Fibroblast of skin of back (primary cell): ENCODE measurements around the gene SELENOV.

Experiments used
- DNase-seq: peaks from one replicate; pipeline ENCODE4 v3.0.0-alpha.2; 2013

Gene SELENOV

DNA sequence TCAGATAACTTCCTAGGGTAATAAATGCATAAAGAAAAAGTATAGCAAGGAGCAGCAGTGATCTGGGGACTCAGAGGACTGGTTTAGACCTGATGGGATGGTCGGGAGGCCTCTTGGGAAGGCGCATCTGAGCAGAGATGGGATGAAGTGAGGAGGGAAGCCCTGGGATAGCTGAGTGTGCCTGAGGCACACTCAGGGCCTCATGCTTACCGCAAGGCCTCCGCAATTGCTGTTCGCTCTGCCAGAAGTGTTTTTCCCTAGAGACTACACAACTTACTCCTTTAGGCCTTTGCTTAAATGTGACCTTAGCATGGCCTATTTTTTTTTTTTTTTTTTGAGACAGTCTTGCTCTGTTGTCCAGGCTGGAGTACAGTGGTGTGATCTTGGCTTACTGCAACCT is 20.3 kb upstream of the SELENOV start:
- DNase-seq = no peak

DNA sequence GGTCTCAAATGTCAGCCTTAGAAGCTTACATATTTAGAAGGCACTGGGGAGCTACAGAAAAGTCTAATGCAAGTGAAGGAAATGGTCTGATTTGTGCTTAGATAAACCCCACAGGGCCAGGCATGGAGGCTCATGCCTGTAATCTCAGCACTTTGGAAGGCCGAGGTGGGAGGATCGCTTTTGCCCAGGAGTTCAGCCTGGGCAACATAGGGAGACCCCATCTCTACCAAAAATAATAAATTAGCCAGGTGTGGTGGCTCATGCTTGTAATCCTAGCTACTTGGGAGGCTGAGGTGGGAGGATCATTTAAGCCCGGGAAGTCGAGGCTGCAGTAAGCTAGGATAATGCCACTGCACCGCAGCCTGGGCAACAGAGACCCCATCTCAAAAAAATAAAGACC is 18.9 kb upstream of the SELENOV start:
- no peak for DNase-seq

DNA sequence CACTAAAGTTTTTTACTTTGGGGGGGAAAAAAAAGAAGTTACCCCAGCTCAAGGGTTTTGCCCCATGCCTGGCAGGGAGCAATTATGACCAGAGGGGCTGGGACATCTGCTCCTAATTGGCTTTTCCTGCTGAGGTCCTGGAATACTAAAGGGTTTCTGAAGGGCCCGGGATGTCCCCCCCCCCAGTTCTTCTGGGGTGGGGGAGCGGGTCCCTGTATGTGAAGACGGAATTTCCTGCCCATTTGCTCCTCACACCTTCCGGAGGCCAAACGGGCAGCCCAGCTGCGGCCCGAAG is 17.3 kb upstream of the SELENOV start:
- DNase-seq = no peak

DNA sequence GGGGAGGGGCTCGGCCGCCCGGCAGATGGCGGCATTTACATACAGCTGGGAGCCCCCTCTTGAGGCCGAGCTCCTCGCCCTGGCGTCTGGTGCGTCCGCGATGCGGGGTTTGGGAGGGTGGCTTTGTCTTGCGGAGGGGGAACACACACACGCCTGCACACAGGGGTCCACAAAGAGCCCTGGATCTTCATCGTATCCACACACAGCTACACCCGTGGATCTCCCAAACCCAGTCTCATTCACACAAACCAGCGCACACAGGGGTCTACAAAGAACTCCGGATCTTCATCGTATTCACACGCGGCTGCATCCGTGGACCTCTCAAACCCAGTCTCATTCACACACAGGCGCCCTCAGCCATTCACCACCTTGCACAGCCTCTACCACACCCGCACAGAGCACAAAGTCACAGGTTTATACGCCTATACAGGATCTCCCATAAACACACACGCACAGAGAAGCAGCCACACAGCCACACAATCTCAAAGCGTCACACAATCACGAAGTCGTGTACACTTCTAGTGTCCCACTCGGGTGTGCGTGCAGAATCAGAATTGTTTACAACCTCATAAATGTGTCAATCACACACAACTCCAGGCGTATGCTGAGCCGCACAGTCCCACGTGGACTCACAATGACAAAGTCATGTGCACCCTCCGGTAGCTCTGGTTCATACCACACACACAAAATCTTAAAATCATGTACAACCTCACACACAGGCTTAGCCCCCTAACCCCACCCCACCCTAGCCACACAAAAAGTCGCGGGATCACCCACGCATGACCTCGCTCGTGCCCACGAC is 16.7 kb upstream of the SELENOV start:
- DNase-seq = peak; percentile 41

DNA sequence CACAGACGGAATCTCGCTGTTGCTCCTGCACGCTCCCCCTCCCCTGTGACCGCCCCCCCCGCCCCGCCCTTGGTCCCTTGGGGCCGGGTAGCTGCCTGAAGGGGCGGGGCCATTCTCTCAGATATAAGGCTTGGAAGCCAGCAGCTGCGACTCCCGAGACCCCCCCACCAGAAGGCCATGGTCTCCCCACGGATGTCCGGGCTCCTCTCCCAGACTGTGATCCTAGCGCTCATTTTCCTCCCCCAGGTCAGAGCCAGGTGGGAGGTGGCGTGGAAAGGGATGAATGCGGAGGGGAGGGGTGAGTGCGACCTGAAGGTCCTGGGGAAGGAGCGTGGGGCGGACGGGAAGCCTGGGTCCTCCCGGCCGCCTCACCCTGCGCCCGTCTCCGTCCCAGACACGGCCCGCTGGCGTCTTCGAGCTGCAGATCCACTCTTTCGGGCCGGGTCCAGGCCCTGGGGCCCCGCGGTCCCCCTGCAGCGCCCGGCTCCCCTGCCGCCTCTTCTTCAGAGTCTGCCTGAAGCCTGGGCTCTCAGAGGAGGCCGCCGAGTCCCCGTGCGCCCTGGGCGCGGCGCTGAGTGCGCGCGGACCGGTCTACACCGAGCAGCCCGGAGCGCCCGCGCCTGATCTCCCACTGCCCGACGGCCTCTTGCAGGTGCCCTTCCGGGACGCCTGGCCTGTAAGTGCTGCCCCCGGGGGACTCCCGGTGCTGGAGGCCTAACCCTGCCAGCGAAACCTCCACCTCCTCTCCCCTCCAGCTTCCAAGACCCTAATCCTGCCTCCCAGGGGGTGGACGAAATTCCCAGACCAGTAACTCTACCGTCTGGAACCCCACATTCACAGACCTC is 15.9 kb upstream of the SELENOV start, which contains the start of gene DLL3:
Gene DLL3 (plus strand): TSS at position 150 of the 845 bp plus-strand sequence. CDS start 28 bp downstream, at position 178.
- no peak for DNase-seq

DNA sequence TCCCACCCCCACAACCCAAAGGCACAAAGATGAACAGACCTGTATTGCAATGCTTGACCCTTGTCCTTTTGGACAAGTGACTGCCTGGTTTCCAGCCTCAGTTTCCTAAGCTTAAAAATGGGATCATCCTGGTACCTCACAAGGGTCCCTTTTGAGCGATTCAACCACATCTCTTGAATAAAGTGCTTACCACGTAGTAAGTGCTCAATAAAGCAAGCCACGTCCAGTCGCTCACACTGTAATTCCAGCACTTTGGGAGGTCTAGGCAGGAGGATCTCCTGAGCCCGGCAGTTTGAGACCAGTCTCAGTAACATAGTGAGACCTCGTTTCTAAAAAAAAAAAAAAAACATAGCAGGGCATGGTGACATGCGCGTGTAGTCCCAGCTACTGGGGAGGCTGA is 15.0 kb upstream of the SELENOV start:
- DNase-seq = no peak

DNA sequence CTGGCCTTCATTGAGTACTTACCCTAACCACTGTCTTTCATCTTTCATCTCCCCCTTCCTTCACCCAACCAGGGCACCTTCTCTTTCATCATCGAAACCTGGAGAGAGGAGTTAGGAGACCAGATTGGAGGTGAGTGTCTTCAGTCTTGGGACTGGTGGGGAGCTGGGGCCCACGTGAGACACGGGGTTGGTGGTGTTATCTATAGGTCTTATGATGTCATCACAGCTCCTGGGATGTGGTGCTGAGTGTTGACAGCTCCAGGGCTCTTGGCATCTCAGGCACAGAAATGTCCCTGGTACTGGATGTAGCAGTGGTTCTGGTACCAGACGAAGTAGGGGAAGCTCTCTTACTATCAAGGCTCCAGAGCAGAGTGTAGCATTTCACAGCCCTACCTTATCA is 14.4 kb upstream of the SELENOV start:
- no peak for DNase-seq

DNA sequence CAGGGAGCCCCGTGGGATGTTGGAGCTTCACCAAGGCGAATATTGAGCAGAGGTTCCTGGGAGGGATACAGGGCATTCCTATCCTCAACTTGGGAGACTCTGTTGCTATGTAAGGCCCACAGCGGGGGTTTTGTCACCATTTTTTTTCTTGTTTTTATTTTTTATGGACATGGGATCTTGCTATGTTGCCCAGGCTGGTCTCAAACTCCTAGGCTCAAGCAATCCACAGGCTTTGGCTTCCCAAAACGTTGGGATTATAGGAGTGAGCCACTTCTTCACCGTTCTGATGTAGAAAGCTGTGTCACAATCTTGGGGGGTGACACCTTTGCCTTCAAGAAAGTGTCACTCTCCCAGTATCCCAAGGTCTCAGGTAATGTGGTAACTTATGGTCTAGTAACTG is 13.6 kb upstream of the SELENOV start:
- no peak for DNase-seq

DNA sequence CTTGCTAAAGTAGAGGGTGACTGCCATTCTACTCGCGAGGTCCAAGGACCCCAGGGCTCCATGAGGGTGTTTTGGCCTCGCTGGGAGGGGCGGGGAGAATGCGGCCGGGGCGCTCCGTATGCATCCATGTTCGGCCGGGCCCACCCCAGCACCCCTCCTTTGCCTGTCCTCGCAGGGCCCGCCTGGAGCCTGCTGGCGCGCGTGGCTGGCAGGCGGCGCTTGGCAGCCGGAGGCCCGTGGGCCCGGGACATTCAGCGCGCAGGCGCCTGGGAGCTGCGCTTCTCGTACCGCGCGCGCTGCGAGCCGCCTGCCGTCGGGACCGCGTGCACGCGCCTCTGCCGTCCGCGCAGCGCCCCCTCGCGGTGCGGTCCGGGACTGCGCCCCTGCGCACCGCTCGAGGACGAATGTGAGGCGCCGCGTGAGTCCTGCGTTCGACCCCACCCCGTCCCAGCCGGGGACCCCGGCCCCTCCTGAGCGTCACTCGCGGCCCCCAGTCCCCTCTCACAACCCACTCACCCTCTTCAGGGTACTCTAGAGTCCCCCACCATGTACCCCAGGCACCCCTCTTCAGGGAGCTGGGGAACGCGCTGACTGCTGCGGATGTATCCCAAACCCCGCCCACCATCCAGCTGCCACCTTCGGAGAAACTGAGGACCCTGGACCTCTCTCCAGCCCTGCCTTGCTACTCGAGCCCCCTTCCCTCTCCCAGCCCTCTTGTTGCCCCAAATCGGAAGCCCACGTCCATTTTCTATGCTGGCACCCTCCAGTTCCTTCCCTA is 12.1 kb upstream of the SELENOV start:
- DNase-seq = peak; percentile 77

DNA sequence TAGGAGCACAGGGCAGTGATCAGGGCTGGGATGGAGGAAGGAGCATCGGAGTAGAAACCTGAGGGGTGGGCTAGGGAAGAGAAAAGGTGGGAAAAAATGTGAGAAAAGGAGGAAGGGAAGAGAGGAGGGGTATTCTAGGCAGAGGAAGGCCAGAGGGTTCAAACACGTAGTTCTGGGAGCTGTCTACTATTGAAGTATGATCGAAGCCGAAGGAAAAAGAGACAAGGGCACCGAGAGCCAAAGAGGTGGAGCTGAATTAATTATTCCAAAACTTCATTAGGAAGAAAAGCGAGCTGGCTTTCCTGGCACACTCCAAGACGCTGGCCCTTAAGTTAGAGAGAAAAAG is 8.4 kb upstream of the SELENOV start:
- DNase-seq = no peak

DNA sequence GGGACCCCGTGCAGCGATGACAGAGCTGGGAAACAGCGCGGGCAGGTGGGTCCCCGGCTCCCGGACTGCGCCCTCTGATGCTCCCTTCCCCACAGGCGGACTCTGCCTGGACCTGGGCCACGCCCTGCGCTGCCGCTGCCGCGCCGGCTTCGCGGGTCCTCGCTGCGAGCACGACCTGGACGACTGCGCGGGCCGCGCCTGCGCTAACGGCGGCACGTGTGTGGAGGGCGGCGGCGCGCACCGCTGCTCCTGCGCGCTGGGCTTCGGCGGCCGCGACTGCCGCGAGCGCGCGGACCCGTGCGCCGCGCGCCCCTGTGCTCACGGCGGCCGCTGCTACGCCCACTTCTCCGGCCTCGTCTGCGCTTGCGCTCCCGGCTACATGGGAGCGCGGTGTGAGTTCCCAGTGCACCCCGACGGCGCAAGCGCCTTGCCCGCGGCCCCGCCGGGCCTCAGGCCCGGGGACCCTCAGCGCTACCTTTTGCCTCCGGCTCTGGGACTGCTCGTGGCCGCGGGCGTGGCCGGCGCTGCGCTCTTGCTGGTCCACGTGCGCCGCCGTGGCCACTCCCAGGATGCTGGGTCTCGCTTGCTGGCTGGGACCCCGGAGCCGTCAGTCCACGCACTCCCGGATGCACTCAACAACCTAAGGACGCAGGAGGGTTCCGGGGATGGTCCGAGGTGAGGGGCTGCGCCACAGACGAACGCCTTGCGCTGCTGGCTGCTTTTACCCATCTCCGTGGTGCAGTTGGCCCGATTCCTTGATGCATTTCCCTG is 7.8 kb upstream of the SELENOV start:
- peak; percentile 72 for DNase-seq

DNA sequence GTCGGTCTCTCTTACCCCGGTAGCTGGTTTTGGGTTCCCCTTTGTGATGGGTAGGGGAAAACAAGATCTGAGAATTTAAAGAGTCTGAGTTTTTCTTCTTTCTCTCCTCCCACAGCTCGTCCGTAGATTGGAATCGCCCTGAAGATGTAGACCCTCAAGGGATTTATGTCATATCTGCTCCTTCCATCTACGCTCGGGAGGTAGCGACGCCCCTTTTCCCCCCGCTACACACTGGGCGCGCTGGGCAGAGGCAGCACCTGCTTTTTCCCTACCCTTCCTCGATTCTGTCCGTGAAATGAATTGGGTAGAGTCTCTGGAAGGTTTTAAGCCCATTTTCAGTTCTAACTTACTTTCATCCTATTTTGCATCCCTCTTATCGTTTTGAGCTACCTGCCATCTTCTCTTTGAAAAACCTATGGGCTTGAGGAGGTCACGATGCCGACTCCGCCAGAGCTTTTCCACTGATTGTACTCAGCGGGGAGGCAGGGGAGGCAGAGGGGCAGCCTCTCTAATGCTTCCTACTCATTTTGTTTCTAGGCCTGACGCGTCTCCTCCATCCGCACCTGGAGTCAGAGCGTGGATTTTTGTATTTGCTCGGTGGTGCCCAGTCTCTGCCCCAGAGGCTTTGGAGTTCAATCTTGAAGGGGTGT is 7.1 kb upstream of the SELENOV start:
- DNase-seq = no peak

DNA sequence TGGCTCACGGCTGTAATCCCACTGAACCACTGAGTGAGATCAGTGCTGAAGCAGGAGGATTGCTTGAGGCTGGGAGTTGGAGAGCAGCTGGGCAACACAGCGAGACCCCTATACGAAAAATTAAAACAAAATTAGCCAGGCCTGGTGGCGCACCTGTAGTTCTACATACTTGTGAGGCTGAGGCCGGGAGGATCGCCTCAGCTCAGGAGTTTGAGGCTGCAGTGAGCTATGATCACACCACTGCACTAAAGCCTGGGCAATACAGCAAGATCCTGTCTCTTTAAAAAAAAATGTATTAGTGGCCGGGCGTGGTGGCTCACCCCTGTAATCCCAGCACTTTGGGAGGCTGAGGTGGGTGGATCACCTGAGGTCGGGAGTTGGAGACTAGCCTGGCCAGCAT is 6.3 kb upstream of the SELENOV start:
- no peak for DNase-seq

DNA sequence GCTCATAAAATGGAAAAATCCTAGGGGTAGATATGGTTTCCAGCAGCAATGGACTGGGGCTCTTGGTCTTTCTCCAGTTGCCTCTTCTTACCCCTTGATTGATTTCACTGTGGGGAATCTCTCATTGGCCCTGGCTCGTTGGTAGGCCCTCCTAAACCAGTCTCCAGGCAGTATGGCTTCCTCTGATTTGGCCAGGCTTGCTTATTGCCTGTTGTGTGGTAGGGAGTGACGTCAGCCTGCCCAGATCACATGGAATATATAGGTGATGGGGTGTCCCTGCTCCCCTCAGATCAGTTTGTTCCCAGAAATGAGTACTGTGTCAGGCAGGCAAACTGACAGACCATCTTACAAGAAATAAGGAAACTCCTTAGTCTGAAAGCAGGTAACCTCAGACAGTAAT is 5.7 kb upstream of the SELENOV start:
- no peak for DNase-seq

DNA sequence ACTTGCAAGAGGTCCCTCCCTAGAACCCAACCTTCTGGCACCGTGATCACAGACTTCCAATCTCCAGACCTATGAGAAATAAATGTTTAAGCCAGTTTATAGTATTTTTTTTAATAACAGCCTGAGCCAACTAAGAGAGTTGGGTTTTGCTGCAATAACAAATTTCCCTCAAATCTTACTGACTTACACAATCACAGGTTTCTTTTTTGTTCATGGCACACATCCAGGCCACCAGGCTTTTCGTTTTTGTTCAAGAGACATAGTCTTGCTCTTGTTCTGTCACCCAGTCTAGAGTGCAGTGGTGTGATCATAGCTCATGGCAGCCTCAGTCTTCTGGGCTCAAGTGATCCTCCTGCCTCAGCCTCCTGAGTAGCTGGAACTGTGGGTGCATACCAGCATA is 2.0 kb upstream of the SELENOV start:
- no peak for DNase-seq

DNA sequence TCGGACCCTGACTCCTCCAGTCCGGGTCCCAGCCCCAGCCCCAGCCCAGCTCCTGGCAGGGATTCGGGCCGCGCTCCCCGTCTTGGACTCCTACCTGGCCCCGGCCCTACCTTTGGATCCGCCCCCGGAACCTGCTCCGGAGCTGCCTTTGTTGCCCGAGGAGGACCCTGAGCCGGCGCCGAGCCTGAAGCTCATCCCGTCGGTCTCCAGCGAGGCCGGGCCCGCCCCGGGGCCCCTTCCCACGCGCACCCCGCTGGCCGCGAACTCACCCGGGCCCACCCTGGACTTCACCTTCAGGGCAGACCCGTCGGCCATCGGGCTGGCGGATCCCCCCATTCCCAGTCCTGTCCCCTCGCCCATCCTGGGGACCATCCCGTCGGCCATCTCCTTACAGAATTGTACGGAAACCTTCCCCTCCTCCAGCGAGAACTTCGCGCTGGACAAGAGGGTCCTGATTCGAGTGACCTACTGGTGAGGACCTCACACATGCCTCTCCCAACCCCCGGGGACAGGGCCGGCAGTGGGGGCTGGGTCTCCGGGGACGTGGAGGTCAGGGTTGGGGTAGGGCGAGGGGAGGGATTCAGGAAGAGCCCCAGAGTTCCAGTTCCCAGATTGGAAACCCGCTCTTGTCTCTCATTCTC is 732 bp downstream of the SELENOV start:
- no peak for DNase-seq

DNA sequence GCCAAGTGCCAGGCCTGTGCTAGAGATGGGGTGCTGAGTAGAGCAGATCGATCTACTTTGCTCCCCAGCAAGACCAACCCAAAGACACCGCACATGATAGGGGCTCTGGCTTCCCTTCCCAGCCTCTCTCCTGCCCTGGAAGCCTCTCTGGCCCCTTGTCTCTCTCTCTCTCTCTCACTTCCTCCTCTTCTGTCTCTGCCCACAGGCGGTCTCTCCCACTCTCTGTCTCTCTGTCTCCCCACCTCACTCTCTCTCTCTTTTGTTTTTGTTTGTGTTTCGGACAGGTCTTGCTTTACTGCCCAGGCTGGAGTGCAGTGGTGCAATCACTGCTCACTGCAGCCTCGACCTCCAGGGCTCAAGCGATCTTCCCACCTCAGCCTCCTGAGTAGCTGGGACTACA is 1.3 kb downstream of the SELENOV start:
- DNase-seq = no peak

DNA sequence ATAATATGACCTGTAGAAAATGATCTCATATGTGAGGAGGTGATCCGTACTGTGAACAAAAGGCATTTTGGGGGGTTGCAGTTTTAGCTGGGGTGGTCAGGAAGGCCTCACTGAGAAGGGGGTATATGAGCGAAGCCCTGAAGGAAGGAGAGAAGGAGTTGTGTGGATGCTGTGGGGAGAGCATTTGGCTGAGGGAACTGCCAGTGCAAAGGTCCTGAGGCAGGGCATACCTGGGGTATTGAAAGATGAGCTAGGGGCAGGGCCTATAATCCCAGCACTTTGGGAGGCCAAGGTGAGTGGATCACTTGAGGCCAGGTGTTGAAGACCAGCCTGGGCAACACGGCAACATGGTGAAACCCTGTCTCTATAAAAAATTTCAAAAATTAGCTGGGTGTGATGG is 2.5 kb downstream of the SELENOV start:
- no peak for DNase-seq

DNA sequence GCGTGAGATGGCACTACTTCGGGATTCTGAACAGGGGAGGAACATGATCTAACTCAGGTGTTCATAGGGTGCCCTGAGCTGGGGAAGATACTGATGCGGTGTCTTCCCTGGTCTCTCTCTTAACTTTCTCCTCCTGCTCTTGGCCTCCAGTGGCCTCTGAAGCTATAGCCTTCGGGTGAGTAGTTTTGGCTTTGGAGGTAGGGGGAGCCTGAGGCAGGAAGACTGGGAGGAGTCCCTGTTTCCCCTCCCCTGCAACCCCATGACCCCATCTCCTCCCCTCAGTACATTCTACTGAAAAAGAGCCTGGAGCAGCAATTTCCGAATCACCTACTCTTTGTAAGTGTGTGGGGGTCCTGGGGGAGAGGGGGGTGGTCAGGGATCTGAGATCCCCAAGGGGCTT is 3.5 kb downstream of the SELENOV start:
- DNase-seq = no peak

DNA sequence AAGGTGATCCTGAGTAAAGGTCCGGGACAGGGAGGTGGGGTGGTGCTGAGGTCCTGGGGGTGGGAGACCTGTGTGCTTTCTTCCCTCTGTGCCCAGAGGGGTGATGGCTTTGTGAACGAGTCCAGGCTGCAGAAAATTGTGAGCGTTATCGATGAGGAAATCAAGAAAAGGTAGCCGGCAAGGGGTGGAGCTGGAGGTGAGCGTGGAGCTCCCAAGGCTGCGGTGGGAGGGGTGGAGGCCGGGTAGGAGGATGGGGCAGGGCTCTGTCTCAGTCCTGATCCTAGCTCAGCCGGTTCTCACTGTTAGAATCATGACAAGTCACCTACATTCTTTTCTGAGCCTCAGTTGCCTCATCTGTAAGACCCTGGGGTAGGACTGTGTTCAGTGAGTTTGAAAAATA is 4.0 kb downstream of the SELENOV start:
- no peak for DNase-seq
